Activated CD4-positive, alpha-beta memory T cell treated with anti-CD3 and anti-CD28 coated beads for 36 hours (primary cell): Measurements from ENCODE around the gene SGCD. TPM values are rescaled to one million over a fixed set of nuclear protein-coding genes. Genes with fewer than 3 reads are reported as not detected.

ENCODE experiments used
- CTCF ChIA-PET: fragments of 350-600 bp; sonication (Branson Sonifier 250); formaldehyde crosslinking; loops from one replicate; lab custom pipeline; 2021; ENCODE audit warnings: antibody characterized with exemption, inconsistent platforms; lab: Charles Lee
- POLR2A ChIA-PET: fragments of 350-600 bp; sonication (Branson Sonifier 250); formaldehyde crosslinking; loops from one replicate; lab custom pipeline; 2021; ENCODE audit warnings: antibody characterized with exemption; lab: Charles Lee
- DNase-seq: peaks from one replicate; pipeline ENCODE4 v3.0.0-alpha.2; 2020
- H3K27ac Mint-ChIP-seq: one replicate; pipeline ENCODE4 v1.8.0; 2021; ENCODE audit warnings: mixed read lengths
- H3K27me3 Mint-ChIP-seq: one replicate; pipeline ENCODE4 v1.8.0; 2021; ENCODE audit warnings: mixed read lengths
- H3K36me3 Mint-ChIP-seq: one replicate; pipeline ENCODE4 v1.8.0; 2021; ENCODE audit warnings: mixed read lengths
- H3K4me1 Mint-ChIP-seq: one replicate; pipeline ENCODE4 v1.8.0; 2021; ENCODE audit warnings: low read depth, mixed read lengths
- H3K4me3 Mint-ChIP-seq: one replicate; pipeline ENCODE4 v1.8.0; 2021; ENCODE audit warnings: mild to moderate bottlenecking, mixed read lengths
- H3K9me3 Mint-ChIP-seq: one replicate; pipeline ENCODE4 v1.8.0; 2021; ENCODE audit warnings: mixed read lengths
- intact Hi-C: fragments of 100-400 bp; cut with micrococcal nuclease; formaldehyde crosslinking; loops from one replicate; pipeline ENCODE4 v1.15.1; 2023
- total RNA-seq, 2 experiments: library from RNA; stranded (reverse); gene quantifications; one replicate each; pipeline ENCODE4 v1.2.3, GENCODE V29; 2021

Gene SGCD
- total RNA-seq, 2 experiments from 2014 or later = not detected

GRCh38 chr5:156699147-156699546 lies 372.2 kb downstream of the SGCD start:
- H3K9me3 Mint-ChIP-seq = no peaks in the 10 kb centered on the region
- POLR2A ChIA-PET = no interaction called here

GRCh38 chr5:156704139-156704538 lies 377.2 kb downstream of the SGCD start:
- H3K4me1 Mint-ChIP-seq = no peaks in the 10 kb centered on the region
- ChIA-PET CTCF (no interaction called here), POLR2A (no interaction called here)
- H3K9me3 Mint-ChIP-seq = no peaks in the 10 kb centered on the region
- H3K36me3 Mint-ChIP-seq = no peaks in the 10 kb centered on the region
- H3K4me3 Mint-ChIP-seq = no peak overlapping the region
- H3K27ac Mint-ChIP-seq = no peak overlapping the region
- intact Hi-C loops = no loop called here
- peaks cover 3% of the 10 kb centered on the region for H3K27me3 Mint-ChIP-seq
- DNase-seq = no peak

More at GRCh38 chr5:156699147-156699546, 372.2 kb downstream of the SGCD start:
- Mint-ChIP-seq H3K4me1 (no peaks in the 10 kb centered on the region), H3K27ac (no peak overlapping the region), H3K4me3 (no peak overlapping the region), H3K27me3 (peaks cover 4% of the 10 kb centered on the region), H3K36me3 (no peaks in the 10 kb centered on the region)
- no peak for DNase-seq
- intact Hi-C loops = no loop called here
- CTCF ChIA-PET = no interaction called here

- H3K4me3 Mint-ChIP-seq = no peak overlapping the region
Observed at GRCh38 chr5:156706631-156707030, 379.7 kb downstream of the SGCD start.

GRCh38 chr5:156707750-156708149 lies 380.8 kb downstream of the SGCD start:
- no peak overlapping the region for H3K4me3 Mint-ChIP-seq
- H3K9me3 Mint-ChIP-seq = no peaks in the 10 kb centered on the region
- intact Hi-C loops = no loop called here
- peaks cover 4% of the 10 kb centered on the region for H3K27me3 Mint-ChIP-seq
- H3K36me3 Mint-ChIP-seq = no peaks in the 10 kb centered on the region
- no peaks in the 10 kb centered on the region for H3K4me1 Mint-ChIP-seq
- CTCF ChIA-PET = no interaction called here
- no peak for DNase-seq
- no peak overlapping the region for H3K27ac Mint-ChIP-seq
- POLR2A ChIA-PET = no interaction called here

More at GRCh38 chr5:156706631-156707030, 379.7 kb downstream of the SGCD start:
- intact Hi-C loops = no loop called here
- Mint-ChIP-seq H3K4me1 (no peaks in the 10 kb centered on the region), H3K9me3 (no peaks in the 10 kb centered on the region), H3K36me3 (no peaks in the 10 kb centered on the region), H3K27me3 (peaks cover 2% of the 10 kb centered on the region), H3K27ac (no peak overlapping the region)
- no peak for DNase-seq
- ChIA-PET CTCF (no interaction called here), POLR2A (no interaction called here)

GRCh38 chr5:156715287-156715686 lies 388.3 kb downstream of the SGCD start:
- DNase-seq = no peak
- H3K9me3 Mint-ChIP-seq = no peaks in the 10 kb centered on the region
- no peaks in the 10 kb centered on the region for H3K4me1 Mint-ChIP-seq
- POLR2A ChIA-PET = no interaction called here
- no peak overlapping the region for H3K4me3 Mint-ChIP-seq
- intact Hi-C loops = no loop called here
- peaks cover 2% of the 10 kb centered on the region for H3K27me3 Mint-ChIP-seq
- no peak overlapping the region for H3K27ac Mint-ChIP-seq
- no peaks in the 10 kb centered on the region for H3K36me3 Mint-ChIP-seq
- CTCF ChIA-PET = no interaction called here

- H3K27ac Mint-ChIP-seq = no peak overlapping the region
- intact Hi-C loops = no loop called here
- H3K27me3 Mint-ChIP-seq = peaks cover 2% of the 10 kb centered on the region
- no peaks in the 10 kb centered on the region for H3K4me1 Mint-ChIP-seq
- CTCF ChIA-PET = no interaction called here
- H3K36me3 Mint-ChIP-seq = no peaks in the 10 kb centered on the region
- POLR2A ChIA-PET = no interaction called here
- no peaks in the 10 kb centered on the region for H3K9me3 Mint-ChIP-seq
- no peak for DNase-seq
- H3K4me3 Mint-ChIP-seq = no peak overlapping the region
Observed at GRCh38 chr5:156716591-156717380, 389.8 kb downstream of the SGCD start.

GRCh38 chr5:156718985-156719384 lies 392.0 kb downstream of the SGCD start:
- Mint-ChIP-seq H3K27me3 (no peaks in the 10 kb centered on the region), H3K27ac (no peak overlapping the region), H3K4me1 (no peaks in the 10 kb centered on the region), H3K36me3 (no peaks in the 10 kb centered on the region), H3K4me3 (no peak overlapping the region), H3K9me3 (no peaks in the 10 kb centered on the region)
- DNase-seq = no peak
- intact Hi-C loops = no loop called here
- CTCF ChIA-PET = no interaction called here
- POLR2A ChIA-PET = no interaction called here

GRCh38 chr5:156722358-156722757 lies 395.4 kb downstream of the SGCD start:
- ChIA-PET POLR2A (no interaction called here), CTCF (no interaction called here)
- no peaks in the 10 kb centered on the region for H3K9me3 Mint-ChIP-seq
- no peak for DNase-seq
- H3K27me3 Mint-ChIP-seq = no peaks in the 10 kb centered on the region
- intact Hi-C loops = no loop called here
- no peaks in the 10 kb centered on the region for H3K36me3 Mint-ChIP-seq
- H3K27ac Mint-ChIP-seq = no peak overlapping the region
- H3K4me3 Mint-ChIP-seq = no peak overlapping the region
- no peaks in the 10 kb centered on the region for H3K4me1 Mint-ChIP-seq

- ChIA-PET POLR2A (no interaction called here), CTCF (no interaction called here)
- H3K27ac Mint-ChIP-seq = no peak overlapping the region
- H3K4me3 Mint-ChIP-seq = no peak overlapping the region
- H3K27me3 Mint-ChIP-seq = peaks cover 20% of the 10 kb centered on the region
- no peaks in the 10 kb centered on the region for H3K9me3 Mint-ChIP-seq
- H3K36me3 Mint-ChIP-seq = no peaks in the 10 kb centered on the region
- H3K4me1 Mint-ChIP-seq = peaks cover 3% of the 10 kb centered on the region
- DNase-seq = no peak
- intact Hi-C loops = no loop called here
Observed at GRCh38 chr5:156735477-156735876, 408.5 kb downstream of the SGCD start.

- peaks cover 3% of the 10 kb centered on the region for H3K4me1 Mint-ChIP-seq
- no peak for DNase-seq
- intact Hi-C loops = no loop called here
- no peaks in the 10 kb centered on the region for H3K9me3 Mint-ChIP-seq
- CTCF ChIA-PET = no interaction called here
- POLR2A ChIA-PET = no interaction called here
- no peaks in the 10 kb centered on the region for H3K36me3 Mint-ChIP-seq
- no peak overlapping the region for H3K4me3 Mint-ChIP-seq
- H3K27ac Mint-ChIP-seq = no peak overlapping the region
- H3K27me3 Mint-ChIP-seq = peaks cover 21% of the 10 kb centered on the region
Observed at GRCh38 chr5:156741516-156741915, 414.6 kb downstream of the SGCD start.

- intact Hi-C loops = no loop called here
- no peak overlapping the region for H3K4me3 Mint-ChIP-seq
- POLR2A ChIA-PET = no interaction called here
Observed at GRCh38 chr5:156753846-156754245, 426.9 kb downstream of the SGCD start.

GRCh38 chr5:156755421-156756087 lies 428.6 kb downstream of the SGCD start:
- Mint-ChIP-seq H3K9me3 (no peaks in the 10 kb centered on the region), H3K27me3 (peaks cover under 1% of the 10 kb centered on the region), H3K4me3 (no peak overlapping the region), H3K27ac (no peak overlapping the region), H3K36me3 (no peaks in the 10 kb centered on the region), H3K4me1 (peaks cover 9% of the 10 kb centered on the region)
- DNase-seq = no peak
- POLR2A ChIA-PET = no interaction called here
- intact Hi-C loops = no loop called here
- CTCF ChIA-PET = no interaction called here

More at GRCh38 chr5:156753846-156754245, 426.9 kb downstream of the SGCD start:
- CTCF ChIA-PET = no interaction called here
- Mint-ChIP-seq H3K27ac (peak overlapping the region; percentile 63), H3K9me3 (no peaks in the 10 kb centered on the region), H3K36me3 (no peaks in the 10 kb centered on the region), H3K27me3 (no peaks in the 10 kb centered on the region), H3K4me1 (peaks cover 9% of the 10 kb centered on the region)
- no peak for DNase-seq
